ENCODE measurements around the gene BTAF1.

- TF ChIP-seq, protein P1, sequence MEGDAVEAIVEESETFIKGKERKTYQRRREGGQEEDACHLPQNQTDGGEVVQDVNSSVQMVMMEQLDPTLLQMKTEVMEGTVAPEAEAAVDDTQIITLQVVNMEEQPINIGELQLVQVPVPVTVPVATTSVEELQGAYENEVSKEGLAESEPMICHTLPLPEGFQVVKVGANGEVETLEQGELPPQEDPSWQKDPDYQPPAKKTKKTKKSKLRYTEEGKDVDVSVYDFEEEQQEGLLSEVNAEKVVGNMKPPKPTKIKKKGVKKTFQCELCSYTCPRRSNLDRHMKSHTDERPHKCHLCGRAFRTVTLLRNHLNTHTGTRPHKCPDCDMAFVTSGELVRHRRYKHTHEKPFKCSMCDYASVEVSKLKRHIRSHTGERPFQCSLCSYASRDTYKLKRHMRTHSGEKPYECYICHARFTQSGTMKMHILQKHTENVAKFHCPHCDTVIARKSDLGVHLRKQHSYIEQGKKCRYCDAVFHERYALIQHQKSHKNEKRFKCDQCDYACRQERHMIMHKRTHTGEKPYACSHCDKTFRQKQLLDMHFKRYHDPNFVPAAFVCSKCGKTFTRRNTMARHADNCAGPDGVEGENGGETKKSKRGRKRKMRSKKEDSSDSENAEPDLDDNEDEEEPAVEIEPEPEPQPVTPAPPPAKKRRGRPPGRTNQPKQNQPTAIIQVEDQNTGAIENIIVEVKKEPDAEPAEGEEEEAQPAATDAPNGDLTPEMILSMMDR (IDR thresholded peaks at IDR 0.05): no peak
- TF ChIP-seq POLR2A (IDR thresholded peaks at IDR 0.05) (no peak), POLR2AphosphoS5 (IDR thresholded peaks at IDR 0.05) (no peak)
Observed at GRCh38 chr10:91941426-91941825, 17.9 kb downstream of the BTAF1 start.
